NB4 (cell line): Measurements from ENCODE around the gene ZNF516.

Experiments
- DNase-seq: peaks from one replicate; pipeline ENCODE4 v3.0.0; 2010; ENCODE audit warnings: low read depth
- H3K4me3 ChIP-seq: one replicate; pipeline ENCODE4 v1.5.1; 2011; ENCODE audit warnings: mild to moderate bottlenecking, low read depth, low read length, moderate library complexity
- CTCF ChIP-seq: IDR thresholded peaks from one replicate; pipeline ENCODE4 v1.5.1; 2012; ENCODE audit warnings: low read depth, low read length
- MAX ChIP-seq: IDR thresholded peaks from 2 replicates; pipeline ENCODE4 v1.6.1; 2011; ENCODE audit warnings: low read depth, low read length
- MYC ChIP-seq: IDR thresholded peaks from 2 replicates; pipeline ENCODE4 v1.6.1; 2011; ENCODE audit warnings: low read depth, low read length
- POLR2A ChIP-seq: IDR thresholded peaks from 2 replicates; pipeline ENCODE4 v1.6.1; 2011; ENCODE audit warnings: mild to moderate bottlenecking; ENCODE audit not compliant: insufficient read length; ENCODE audit errors: extremely low read depth

Gene ZNF516

GRCh38 chr18:76445741-76446232, 49.3 kb downstream of the ZNF516 start:
- TF ChIP-seq POLR2A (no peak), MYC (no peak), CTCF (no peak), MAX (no peak)
- DNase-seq = no peak
- H3K4me3 ChIP-seq = no peak overlapping the region

- DNase-seq = no peak
- no peak overlapping the region for H3K4me3 ChIP-seq
- TF ChIP-seq MAX (no peak), MYC (no peak), CTCF (no peak), POLR2A (no peak)
Measured at GRCh38 chr18:76445275-76445674, 49.8 kb downstream of the ZNF516 start.

- DNase-seq = no peak
- TF ChIP-seq MYC = no peak
- H3K4me3 ChIP-seq = no peak overlapping the region
Measured at GRCh38 chr18:76444446-76445105, 50.5 kb downstream of the ZNF516 start.

- no peak for TF ChIP-seq MAX
- TF ChIP-seq POLR2A = no peak
- no peak for TF ChIP-seq CTCF
- no peak for TF ChIP-seq MYC
Measured at GRCh38 chr18:76443519-76444445, 51.3 kb downstream of the ZNF516 start.

GRCh38 chr18:76442413-76443171, 52.5 kb downstream of the ZNF516 start:
- DNase-seq = no peak
- no peak overlapping the region for H3K4me3 ChIP-seq
- no peak for TF ChIP-seq CTCF
- no peak for TF ChIP-seq MYC
- no peak for TF ChIP-seq POLR2A
- no peak for TF ChIP-seq MAX

More at GRCh38 chr18:76443519-76444445, 51.3 kb downstream of the ZNF516 start:
- no peak for DNase-seq
- no peak overlapping the region for H3K4me3 ChIP-seq
